22Rv1 (cell line): ENCODE data around the gene SLC26A9.

Source experiments
- CTCF ChIP-seq: fragments of 450-650 bp; IDR thresholded peaks from 2 replicates; pipeline ENCODE4 v1.5.1; 2017; ENCODE audit warnings: mild to moderate bottlenecking
- ZFX ChIP-seq: fragments of 450-650 bp; IDR thresholded peaks from 2 replicates; pipeline ENCODE4 v1.6.1; 2017; ENCODE audit warnings: antibody characterized with exemption, borderline replicate concordance

GRCh38 chr1:205954819-205955404 is 11.7 kb upstream of the SLC26A9 start:
- no peak for TF ChIP-seq CTCF
- TF ChIP-seq ZFX: no peak
